ENCODE data around the gene SH3RF3. TPM values are rescaled to one million over a fixed set of nuclear protein-coding genes. Genes with fewer than 3 reads are reported as not detected.
A peak's percentile ranks its signal among the peaks of the same experiment; 100 is the strongest.

SH3RF3 gene
- total RNA-seq, 2 donors from 2014 or later: 8.0 to 8.8 TPM

DNA sequence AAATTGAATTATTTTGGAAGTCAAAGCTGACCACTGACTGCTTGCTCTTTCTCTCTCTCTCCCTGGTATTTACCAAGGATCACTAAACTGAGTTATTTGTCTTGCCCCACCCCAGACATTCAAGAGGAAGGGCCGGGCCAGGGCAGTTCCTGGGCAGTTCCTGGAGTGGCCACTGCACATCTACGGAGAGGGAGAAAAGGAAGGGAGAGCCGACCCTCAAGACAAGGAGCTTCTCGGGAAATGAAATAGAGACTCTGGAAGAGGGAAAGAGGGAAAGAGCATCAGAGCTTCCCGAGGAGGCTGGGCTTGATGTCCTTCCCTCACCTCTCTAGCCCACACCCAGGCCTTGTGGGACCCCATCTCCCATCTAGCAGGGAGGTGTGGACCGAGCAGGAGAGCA, 401.7 kb downstream of the SH3RF3 start:
- Histone ChIP-seq H3K4me1 (no peaks in the 10 kb centered on the region), H3K4me3 (no peak overlapping the region), H3K9me3 (no peaks in the 10 kb centered on the region), H3K36me3 (no peaks in the 10 kb centered on the region), H3K27me3 (no peaks in the 10 kb centered on the region), H3K27ac (no peak overlapping the region)
- DNase-seq (ENCODE audit: low spot score): no peak
- TF ChIP-seq, protein P1, sequence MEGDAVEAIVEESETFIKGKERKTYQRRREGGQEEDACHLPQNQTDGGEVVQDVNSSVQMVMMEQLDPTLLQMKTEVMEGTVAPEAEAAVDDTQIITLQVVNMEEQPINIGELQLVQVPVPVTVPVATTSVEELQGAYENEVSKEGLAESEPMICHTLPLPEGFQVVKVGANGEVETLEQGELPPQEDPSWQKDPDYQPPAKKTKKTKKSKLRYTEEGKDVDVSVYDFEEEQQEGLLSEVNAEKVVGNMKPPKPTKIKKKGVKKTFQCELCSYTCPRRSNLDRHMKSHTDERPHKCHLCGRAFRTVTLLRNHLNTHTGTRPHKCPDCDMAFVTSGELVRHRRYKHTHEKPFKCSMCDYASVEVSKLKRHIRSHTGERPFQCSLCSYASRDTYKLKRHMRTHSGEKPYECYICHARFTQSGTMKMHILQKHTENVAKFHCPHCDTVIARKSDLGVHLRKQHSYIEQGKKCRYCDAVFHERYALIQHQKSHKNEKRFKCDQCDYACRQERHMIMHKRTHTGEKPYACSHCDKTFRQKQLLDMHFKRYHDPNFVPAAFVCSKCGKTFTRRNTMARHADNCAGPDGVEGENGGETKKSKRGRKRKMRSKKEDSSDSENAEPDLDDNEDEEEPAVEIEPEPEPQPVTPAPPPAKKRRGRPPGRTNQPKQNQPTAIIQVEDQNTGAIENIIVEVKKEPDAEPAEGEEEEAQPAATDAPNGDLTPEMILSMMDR (IDR thresholded peaks at IDR 0.05): no peak

DNA sequence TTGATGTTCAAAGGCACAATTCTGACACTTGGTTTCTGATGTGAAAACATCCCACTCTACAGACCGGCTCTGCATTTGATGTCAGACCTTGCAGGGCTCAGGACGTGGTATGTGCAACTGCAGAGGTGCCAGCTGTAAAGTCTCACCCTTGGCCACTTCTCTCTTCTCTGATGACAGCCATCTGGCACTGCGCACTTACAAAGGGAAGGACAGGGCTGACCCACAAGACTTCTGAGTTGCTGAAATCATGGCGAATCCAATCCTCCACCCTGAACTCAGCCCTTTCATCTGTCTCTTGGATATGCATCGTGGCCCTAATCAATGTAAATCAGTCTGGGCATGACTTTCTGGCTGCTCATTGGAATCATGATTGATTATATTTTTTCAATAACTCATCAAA, 402.2 kb downstream of the SH3RF3 start:
- Histone ChIP-seq H3K27me3 (no peaks in the 10 kb centered on the region), H3K36me3 (no peaks in the 10 kb centered on the region), H3K9me3 (no peaks in the 10 kb centered on the region), H3K27ac (no peak overlapping the region), H3K4me3 (no peak overlapping the region), H3K4me1 (no peaks in the 10 kb centered on the region)
- TF ChIP-seq, protein P1 (IDR thresholded peaks at IDR 0.05): no peak
- DNase-seq (ENCODE audit: low spot score): no peak

DNA sequence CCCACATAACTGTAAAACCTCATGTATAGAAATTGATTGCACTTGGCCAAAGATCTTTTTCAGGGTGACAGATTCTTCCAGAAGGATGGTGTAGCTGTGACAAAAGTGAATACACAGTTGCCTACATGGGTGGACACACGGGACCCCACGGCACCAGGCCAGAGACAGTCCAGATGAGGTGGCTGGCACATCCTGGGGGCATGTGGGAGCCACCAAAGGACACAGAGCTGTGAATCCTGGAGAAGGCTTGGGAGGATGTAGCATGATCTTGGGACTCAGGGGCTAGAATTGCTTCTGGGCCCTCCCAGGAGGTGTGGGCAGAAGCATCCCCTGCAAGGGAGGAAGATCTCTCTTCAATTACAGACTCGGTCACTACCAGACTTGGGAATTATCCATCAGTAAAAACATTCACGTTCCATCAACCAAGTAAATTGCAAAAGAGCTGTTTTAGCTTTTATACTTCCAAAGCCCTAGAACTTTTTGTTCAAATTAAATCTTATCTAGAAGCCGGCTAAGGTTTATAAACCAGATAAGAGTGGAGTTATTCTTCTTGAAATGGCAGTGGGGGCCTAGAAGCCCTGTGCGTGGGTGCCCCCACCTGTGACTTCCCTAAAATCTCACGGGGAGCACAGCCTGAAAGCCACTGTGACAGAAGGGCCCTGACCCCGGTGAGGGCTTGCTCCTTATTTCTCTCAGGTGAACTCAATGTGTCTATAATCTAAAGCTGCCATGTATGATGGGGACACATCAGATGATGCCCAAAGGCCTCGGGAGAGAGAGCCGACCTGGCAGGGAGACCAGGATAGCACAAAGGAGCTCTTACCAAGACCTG, 403.1 kb downstream of the SH3RF3 start:
- Histone ChIP-seq H3K27ac (no peak overlapping the region), H3K27me3 (no peaks in the 10 kb centered on the region), H3K36me3 (no peaks in the 10 kb centered on the region), H3K9me3 (no peaks in the 10 kb centered on the region), H3K4me3 (no peak overlapping the region), H3K4me1 (no peaks in the 10 kb centered on the region)
- TF ChIP-seq, protein P1 (IDR thresholded peaks at IDR 0.05): no peak
- peak; percentile 49 for DNase-seq (ENCODE audit: low spot score)

GRCh38 chr2:109532728-109533076, 403.7 kb downstream of the SH3RF3 start:
- TF ChIP-seq, protein P1 (IDR thresholded peaks at IDR 0.05): no peak

DNA sequence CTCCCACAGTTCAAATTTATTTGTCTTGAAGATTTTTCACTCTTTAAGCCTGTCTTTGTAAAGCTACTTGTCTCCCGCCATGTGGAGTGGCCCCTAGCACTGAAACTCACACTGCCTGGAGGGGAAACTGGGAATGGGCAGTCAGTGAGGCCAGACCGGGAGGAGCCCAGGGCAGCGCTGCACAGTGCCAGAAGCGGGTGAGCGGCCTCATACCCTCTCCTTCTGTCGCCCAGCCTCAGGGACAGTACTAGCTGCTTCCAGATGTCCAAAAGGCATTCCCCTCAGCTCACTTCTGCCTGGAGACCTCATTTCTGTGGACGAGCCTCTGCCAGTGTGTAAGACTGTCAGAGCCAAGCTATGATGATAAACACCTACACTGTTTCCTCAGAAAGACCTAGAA, 404.8 kb downstream of the SH3RF3 start:
- H3K27me3 ChIP-seq: no peaks in the 10 kb centered on the region
- H3K4me1 ChIP-seq: no peaks in the 10 kb centered on the region
- no peak overlapping the region for H3K27ac ChIP-seq
- no peaks in the 10 kb centered on the region for H3K36me3 ChIP-seq
- TF ChIP-seq, protein P1 (IDR thresholded peaks at IDR 0.05): no peak
- no peaks in the 10 kb centered on the region for H3K9me3 ChIP-seq
- peak; percentile 32 for DNase-seq (ENCODE audit: low spot score)
- H3K4me3 ChIP-seq: no peak overlapping the region

More at GRCh38 chr2:109532728-109533076, 403.7 kb downstream of the SH3RF3 start:
- no peaks in the 10 kb centered on the region for H3K9me3 ChIP-seq
- no peak overlapping the region for H3K27ac ChIP-seq
- no peaks in the 10 kb centered on the region for H3K4me1 ChIP-seq
- H3K36me3 ChIP-seq: no peaks in the 10 kb centered on the region
- H3K4me3 ChIP-seq: no peak overlapping the region
- no peaks in the 10 kb centered on the region for H3K27me3 ChIP-seq
- peak; percentile 34 for DNase-seq (ENCODE audit: low spot score)
